K562 (cell line): ENCODE data around the gene MME.

Experiments
- ATF3 ChIP-seq, 2 experiments: fragments of 450-650 bp in 1 of 2; sonication (generic) in 1 of 2; formaldehyde crosslinking in 1 of 2; IDR thresholded peaks in 1 of 2; conservative IDR thresholded peaks in 1 of 2; 2 replicates each; pipeline versions ENCODE4 v1.6.1 to v1.8.1; 2016 to 2023; ENCODE audit warnings: mild to moderate bottlenecking in 2 of 2, moderate library complexity in 2 of 2, inconsistent platforms in 1 of 2, missing genetic modification reagents in 1 of 2
- CTCF ChIP-seq, 3 experiments: IDR thresholded peaks in 2 of 3; conservative IDR thresholded peaks in 1 of 3; 2 replicates each; pipeline ENCODE4 v1.5.1; 2011 to 2012; ENCODE audit warnings: low read length in 3 of 3, mild to moderate bottlenecking in 3 of 3, control low read depth in 2 of 3, improper control_type of control experiment in 1 of 3, inconsistent platforms in 1 of 3, low read depth in 1 of 3, mixed read lengths in 1 of 3, moderate library complexity in 1 of 3; ENCODE audit not compliant: insufficient read depth in 2 of 3
- ZNF280B ChIP-seq: fragments of 250-450 bp; sonication (Bioruptor Pico); IDR thresholded peaks from 2 replicates; pipeline ENCODE4 v1.5.1; 2021; ENCODE audit warnings: mild to moderate bottlenecking
- ZNF589 ChIP-seq: fragments of 200-800 bp; sonication (Bioruptor generic); IDR thresholded peaks from 2 replicates; pipeline ENCODE4 v1.6.1; 2016; ENCODE audit warnings: low read depth, missing genetic modification characterization, missing compliant biosample characterization

- TF ChIP-seq CTCF (IDR thresholded peaks at IDR 0.05 in 2 of 3, conservative IDR thresholded peaks at IDR 0.05 in 1 of 3; ENCODE audit: insufficient read depth in 2 of 3, low read depth in 1 of 3, low read length in 3 of 3): no peak
- no peak for TF ChIP-seq ZNF280B (CRISPR knock-in tag)
- no peak for TF ChIP-seq ATF3 (IDR thresholded peaks at IDR 0.05)
- no peak for TF ChIP-seq ATF3 (CRISPR knock-in tag; conservative IDR thresholded peaks at IDR 0.05)
- no peak for TF ChIP-seq ZNF589 (CRISPR knock-in tag)
These were observed 26.4 kb upstream of the MME start for GRCh38 chr3:155053756-155054155.
